22Rv1 (cell line): Measurements from ENCODE around the gene SEPTIN1.

ENCODE experiments used
- ZFX ChIP-seq: fragments of 450-650 bp; IDR thresholded peaks from 2 replicates; pipeline ENCODE4 v1.6.1; 2017; ENCODE audit warnings: antibody characterized with exemption, borderline replicate concordance
- TF ChIP-seq, protein P1 (sequence below): fragments of 450-650 bp; IDR thresholded peaks from 2 replicates; pipeline ENCODE4 v1.5.1; 2017; ENCODE audit warnings: mild to moderate bottlenecking

DNA sequence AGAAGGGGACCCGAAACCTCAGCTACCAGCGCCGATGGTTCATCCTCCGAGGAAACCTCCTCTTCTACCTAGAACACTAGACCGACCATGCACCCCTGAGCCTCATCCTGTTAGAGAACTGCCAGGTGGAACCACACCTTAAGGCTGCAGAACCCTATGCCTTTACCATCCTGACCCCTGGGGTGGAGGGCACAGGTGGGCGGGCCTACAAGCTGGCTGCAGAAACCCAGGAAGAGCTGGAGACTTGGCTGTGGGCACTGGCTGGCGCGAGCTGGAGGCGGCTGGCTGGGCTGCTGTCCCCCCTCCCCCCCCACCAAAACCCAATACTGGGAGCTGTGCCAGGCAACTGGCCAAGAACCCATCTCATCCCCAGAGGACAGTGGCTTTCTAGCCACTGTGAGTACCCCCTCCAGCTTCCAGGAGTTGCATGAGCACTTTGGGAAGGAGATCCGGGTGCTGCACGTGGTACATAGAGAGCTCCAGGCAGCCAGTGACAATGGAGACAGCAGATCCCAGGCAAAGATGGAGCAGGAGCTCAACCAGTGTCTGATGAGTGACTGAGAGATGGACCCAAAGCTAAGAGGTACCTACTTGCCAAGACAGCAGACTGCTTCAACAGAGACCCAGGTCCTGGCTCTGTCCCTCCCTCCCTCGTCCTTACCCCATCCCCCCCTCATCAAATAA, 25.8 kb downstream of the SEPTIN1 start:
- TF ChIP-seq, protein P1, sequence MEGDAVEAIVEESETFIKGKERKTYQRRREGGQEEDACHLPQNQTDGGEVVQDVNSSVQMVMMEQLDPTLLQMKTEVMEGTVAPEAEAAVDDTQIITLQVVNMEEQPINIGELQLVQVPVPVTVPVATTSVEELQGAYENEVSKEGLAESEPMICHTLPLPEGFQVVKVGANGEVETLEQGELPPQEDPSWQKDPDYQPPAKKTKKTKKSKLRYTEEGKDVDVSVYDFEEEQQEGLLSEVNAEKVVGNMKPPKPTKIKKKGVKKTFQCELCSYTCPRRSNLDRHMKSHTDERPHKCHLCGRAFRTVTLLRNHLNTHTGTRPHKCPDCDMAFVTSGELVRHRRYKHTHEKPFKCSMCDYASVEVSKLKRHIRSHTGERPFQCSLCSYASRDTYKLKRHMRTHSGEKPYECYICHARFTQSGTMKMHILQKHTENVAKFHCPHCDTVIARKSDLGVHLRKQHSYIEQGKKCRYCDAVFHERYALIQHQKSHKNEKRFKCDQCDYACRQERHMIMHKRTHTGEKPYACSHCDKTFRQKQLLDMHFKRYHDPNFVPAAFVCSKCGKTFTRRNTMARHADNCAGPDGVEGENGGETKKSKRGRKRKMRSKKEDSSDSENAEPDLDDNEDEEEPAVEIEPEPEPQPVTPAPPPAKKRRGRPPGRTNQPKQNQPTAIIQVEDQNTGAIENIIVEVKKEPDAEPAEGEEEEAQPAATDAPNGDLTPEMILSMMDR = no peak
- TF ChIP-seq ZFX = no peak
